Activated naive CD4-positive, alpha-beta T cell treated with anti-CD3 and anti-CD28 coated beads for 36 hours (primary cell): ENCODE data around the gene MPP2. TPM values are rescaled to one million over a fixed set of nuclear protein-coding genes. Genes with fewer than 3 reads are reported as not detected.

Source experiments
- CTCF ChIA-PET: fragments of 350-600 bp; sonication (Branson Sonifier 250); formaldehyde crosslinking; loops from one replicate; lab custom pipeline; 2021; ENCODE audit warnings: antibody characterized with exemption; lab: Charles Lee
- DNase-seq: peaks from one replicate; pipeline ENCODE4 v3.0.0-alpha.2; 2020
- H3K27ac Mint-ChIP-seq: one replicate; pipeline ENCODE4 v1.8.0; 2021; ENCODE audit warnings: mild to moderate bottlenecking, mixed read lengths
- H3K27me3 Mint-ChIP-seq: one replicate; pipeline ENCODE4 v1.8.0; 2021; ENCODE audit warnings: low read depth, mixed read lengths
- H3K36me3 Mint-ChIP-seq: one replicate; pipeline ENCODE4 v1.8.0; 2021; ENCODE audit warnings: low read depth, mixed read lengths
- H3K4me1 Mint-ChIP-seq: one replicate; pipeline ENCODE4 v1.8.0; 2021; ENCODE audit warnings: low read depth, mixed read lengths
- H3K4me3 Mint-ChIP-seq: one replicate; pipeline ENCODE4 v1.8.0; 2021; ENCODE audit warnings: mild to moderate bottlenecking, moderate library complexity, mixed read lengths
- H3K9me3 Mint-ChIP-seq: one replicate; pipeline ENCODE4 v1.8.0; 2021; ENCODE audit warnings: mixed read lengths
- intact Hi-C: fragments of 100-400 bp; cut with micrococcal nuclease; formaldehyde crosslinking; loops from one replicate; pipeline ENCODE4 v1.15.1; 2023
- total RNA-seq, 2 experiments: library from RNA; stranded (reverse); gene quantifications; one replicate each; pipeline ENCODE4 v1.2.3, GENCODE V29; 2021

Gene MPP2, protein sequence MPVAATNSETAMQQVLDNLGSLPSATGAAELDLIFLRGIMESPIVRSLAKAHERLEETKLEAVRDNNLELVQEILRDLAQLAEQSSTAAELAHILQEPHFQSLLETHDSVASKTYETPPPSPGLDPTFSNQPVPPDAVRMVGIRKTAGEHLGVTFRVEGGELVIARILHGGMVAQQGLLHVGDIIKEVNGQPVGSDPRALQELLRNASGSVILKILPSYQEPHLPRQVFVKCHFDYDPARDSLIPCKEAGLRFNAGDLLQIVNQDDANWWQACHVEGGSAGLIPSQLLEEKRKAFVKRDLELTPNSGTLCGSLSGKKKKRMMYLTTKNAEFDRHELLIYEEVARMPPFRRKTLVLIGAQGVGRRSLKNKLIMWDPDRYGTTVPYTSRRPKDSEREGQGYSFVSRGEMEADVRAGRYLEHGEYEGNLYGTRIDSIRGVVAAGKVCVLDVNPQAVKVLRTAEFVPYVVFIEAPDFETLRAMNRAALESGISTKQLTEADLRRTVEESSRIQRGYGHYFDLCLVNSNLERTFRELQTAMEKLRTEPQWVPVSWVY
- 1 to 10 TPM; 2.3 to 2.5 TPM for total RNA-seq

DNA sequence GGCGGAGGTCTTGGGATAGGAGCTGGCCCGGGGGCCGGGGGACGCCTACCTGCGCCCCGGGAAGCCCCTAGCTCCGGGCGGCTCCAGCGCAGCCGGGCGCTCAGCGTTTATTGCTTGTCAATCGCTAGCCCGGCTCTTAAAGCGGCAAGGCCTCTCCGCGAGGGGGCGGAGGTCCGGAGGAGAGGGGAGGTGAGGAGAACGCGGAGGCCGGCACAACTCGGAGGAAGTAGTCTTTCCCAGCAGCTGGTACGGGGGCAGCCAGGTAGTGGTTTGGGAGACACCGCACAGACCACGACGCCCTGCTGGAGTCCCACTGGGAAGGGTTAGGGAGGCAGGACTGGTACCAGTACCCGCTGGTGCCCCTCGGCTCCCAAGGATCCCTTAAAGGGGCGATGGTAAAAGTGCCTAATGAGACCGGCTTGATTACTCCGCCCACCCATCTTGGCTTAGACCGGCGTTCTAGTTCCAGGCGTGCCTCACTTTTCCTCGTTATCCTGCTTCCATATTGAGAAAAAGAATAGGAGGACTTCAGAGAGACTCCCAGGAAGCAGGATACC lies at the start of gene MPP2:
TSS of gene MPP2 (minus strand) at position 112 of the 557 bp plus-strand sequence. CDS start 3,076 bp downstream, outside the sequence.
- DNase-seq: peak; percentile 64
- intact Hi-C loops: no loop called here
- CTCF ChIA-PET: interaction anchor here (1.0 to 6.3 kb wide), 4 partner anchors 16 to 89 kb away, joined by 3 to 31 read pairs (median 10); no protein-coding TSS in a partner anchor
- H3K27me3 Mint-ChIP-seq: peaks cover 4% of the 10 kb centered on the region
- peak within 1 kb of the TSS; percentile 63 for H3K4me3 Mint-ChIP-seq
- no peaks in the 10 kb centered on the region for H3K9me3 Mint-ChIP-seq
- peaks cover 18% of the 10 kb centered on the region for H3K4me1 Mint-ChIP-seq
- H3K27ac Mint-ChIP-seq: no peak within 1 kb of the TSS
- no peaks in the 10 kb centered on the region for H3K36me3 Mint-ChIP-seq

DNA sequence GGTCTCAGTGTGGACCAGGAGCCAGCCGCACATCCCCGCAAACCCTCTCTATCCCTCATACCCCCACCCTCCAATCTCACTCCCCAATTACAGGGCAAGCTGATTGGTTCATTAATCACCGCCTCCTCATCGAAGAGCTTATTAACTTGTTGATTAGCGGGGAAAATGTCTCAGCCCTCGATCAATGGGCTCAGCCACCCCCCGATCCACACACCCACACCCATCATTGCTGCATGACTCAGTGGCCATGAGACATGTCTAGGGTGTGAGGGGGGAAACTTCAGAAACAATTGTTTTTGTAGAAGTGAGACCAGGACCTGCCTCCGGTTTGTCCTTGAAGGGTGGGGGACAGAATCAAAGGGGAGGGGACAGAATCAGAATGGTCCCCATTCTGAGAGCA lies 48.9 kb upstream of the MPP2 start:
- Mint-ChIP-seq H3K36me3 (no peaks in the 10 kb centered on the region), H3K4me3 (no peak overlapping the region), H3K4me1 (peaks cover 2% of the 10 kb centered on the region), H3K9me3 (no peaks in the 10 kb centered on the region), H3K27ac (no peak overlapping the region), H3K27me3 (peaks cover 26% of the 10 kb centered on the region)
- no peak for DNase-seq
- intact Hi-C loops: no loop called here
- CTCF ChIA-PET: interaction anchor here (0.9 to 1.5 kb wide), 2 partner anchors 12 to 262 kb away, joined by 3 to 4 read pairs; no protein-coding TSS in a partner anchor

DNA sequence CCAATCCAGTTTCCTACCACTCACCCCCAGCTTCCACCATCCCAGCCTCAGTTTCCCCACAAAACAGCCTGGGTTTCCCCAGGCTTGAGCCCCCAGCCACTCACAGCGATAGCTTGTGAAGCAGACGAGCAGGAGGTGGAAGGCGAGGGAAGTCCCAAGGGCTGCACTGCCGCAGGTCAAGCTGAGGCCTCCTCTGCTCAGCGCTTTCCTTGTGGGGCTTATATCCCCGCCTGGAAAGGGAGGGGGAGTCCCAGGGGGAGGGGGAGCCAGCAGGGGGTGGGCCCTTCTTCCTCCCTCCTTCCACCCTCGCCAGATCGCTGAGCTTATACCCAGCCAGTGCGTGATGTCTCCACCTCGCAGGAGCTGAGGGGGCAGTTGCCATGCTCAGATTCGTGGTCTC lies 46.4 kb upstream of the MPP2 start, which contains the start of gene PYY:
TSS of gene PYY (minus strand) at position 195 of the 400 bp plus-strand sequence. CDS start 457 bp downstream, outside the sequence.
- no peak within 1 kb of the TSS for H3K4me3 Mint-ChIP-seq
- peaks cover 35% of the 10 kb centered on the region for H3K27me3 Mint-ChIP-seq

DNA sequence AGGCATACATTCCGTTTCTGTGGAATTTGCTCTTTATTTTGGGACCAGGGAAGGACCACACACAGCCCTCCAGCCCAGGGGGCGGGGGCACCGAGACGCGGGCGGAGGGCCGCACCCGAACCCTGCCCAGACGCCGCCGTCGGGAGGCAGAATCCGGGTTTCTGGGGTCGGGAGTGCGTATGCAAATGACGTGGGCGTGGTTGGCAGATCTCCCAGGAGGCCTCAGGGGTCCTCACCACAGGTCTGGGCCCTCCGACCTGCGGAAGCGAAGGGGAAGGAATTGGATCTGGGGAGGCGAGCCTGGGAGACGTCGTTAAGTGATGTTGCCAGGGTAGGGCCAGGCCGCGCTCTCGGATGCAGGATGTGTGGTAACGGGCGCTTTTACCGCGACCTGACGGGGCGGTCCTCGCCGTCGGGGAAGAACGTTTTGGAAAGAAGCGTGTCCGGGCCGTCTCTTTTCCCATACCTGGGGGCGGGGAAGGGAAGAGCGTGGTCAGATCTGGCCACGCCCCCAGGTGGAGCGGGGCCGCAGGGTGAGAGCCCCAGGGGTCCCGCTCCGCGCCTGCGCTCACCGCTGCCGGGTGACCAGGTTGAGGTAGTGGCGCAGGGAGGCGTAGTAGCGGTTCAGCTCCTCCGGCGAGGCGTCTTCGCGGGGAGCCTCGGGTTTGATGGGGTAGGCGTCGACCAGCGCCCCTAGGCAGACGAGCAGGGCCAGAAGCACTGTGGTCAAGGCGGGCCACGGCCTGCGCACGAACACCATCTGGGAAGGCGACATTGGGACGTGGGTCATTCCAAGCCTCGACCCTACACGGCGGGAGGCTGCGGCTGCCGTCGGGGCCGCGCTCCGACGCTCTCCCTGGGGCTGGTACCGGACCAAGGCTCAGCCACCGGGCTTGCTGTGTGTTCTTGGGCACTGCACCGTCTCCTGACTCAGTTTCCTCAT lies 45.7 kb upstream of the MPP2 start:
- H3K27ac Mint-ChIP-seq: no peak overlapping the region
- H3K9me3 Mint-ChIP-seq: no peaks in the 10 kb centered on the region
- CTCF ChIA-PET: interaction anchor here (1.2 kb wide), 1 partner anchor 9 kb away, joined by 3 read pairs; no protein-coding TSS in a partner anchor
- H3K36me3 Mint-ChIP-seq: no peaks in the 10 kb centered on the region
- H3K27me3 Mint-ChIP-seq: peaks cover 35% of the 10 kb centered on the region
- intact Hi-C loops: no loop called here
- H3K4me1 Mint-ChIP-seq: peaks cover 2% of the 10 kb centered on the region
- no peak overlapping the region for H3K4me3 Mint-ChIP-seq
- DNase-seq: peak; percentile 21

More for the DNA sequence above, 46.4 kb upstream of the MPP2 start, which contains the start of gene PYY:
- Mint-ChIP-seq H3K4me1 (peaks cover 2% of the 10 kb centered on the region), H3K36me3 (no peaks in the 10 kb centered on the region), H3K9me3 (no peaks in the 10 kb centered on the region), H3K27ac (no peak within 1 kb of the TSS)
- CTCF ChIA-PET: interaction anchor here (1.2 kb wide), 1 partner anchor 10 kb away, joined by 3 read pairs; no protein-coding TSS in a partner anchor
- intact Hi-C loops: no loop called here
- no peak for DNase-seq

DNA sequence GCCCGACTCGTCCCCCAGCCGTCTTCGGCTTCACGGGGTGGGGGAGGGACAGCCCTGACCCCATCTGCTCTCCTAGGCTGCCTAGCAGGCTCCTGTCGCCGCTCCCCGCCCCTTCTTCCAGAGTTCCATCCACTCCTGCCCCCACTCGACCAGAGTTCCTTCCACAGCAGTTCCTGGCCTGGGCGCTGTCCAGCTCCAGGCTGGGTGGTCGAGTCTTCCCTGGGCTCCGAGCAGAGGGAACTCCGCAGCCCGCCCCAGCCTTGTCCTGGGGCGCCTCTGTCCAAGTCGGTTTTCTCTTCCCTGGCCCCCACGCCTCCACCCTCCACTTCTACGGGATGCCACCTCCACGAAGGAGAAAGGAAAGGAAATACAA lies 45.0 kb upstream of the MPP2 start:
- CTCF ChIA-PET: no interaction called here
- DNase-seq: no peak
- intact Hi-C loops: no loop called here
- H3K4me1 Mint-ChIP-seq: peaks cover 2% of the 10 kb centered on the region
- no peaks in the 10 kb centered on the region for H3K36me3 Mint-ChIP-seq
- H3K27ac Mint-ChIP-seq: no peak overlapping the region
- peaks cover 35% of the 10 kb centered on the region for H3K27me3 Mint-ChIP-seq
- H3K9me3 Mint-ChIP-seq: no peaks in the 10 kb centered on the region
- no peak overlapping the region for H3K4me3 Mint-ChIP-seq

DNA sequence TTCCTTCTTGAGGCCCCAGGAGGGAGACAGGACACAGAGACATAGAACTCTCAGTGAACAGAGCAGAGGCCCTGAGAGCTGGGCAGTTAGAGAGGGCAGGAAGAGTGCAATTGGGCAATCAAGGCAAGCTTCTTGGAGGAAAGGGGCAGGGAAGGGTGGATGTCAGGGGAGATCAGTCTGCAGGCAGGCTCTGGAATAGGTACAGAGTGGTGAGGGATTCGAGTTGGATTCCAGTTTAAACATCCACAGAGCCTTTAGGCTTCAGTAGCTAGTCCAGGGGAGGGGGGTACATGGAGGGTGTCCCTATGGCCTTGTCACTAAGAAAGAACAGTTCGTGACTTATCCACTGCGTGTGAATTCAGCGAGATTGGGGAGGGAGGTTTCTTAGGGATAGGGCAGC lies 44.4 kb upstream of the MPP2 start:
- no peak for DNase-seq
- peaks cover 2% of the 10 kb centered on the region for H3K4me1 Mint-ChIP-seq
- no peaks in the 10 kb centered on the region for H3K36me3 Mint-ChIP-seq
- H3K27me3 Mint-ChIP-seq: peaks cover 35% of the 10 kb centered on the region
- no peaks in the 10 kb centered on the region for H3K9me3 Mint-ChIP-seq
- H3K27ac Mint-ChIP-seq: no peak overlapping the region
- CTCF ChIA-PET: interaction anchor here (0.6 kb wide), 1 partner anchor 44 kb away, joined by 4 read pairs; no protein-coding TSS in a partner anchor
- H3K4me3 Mint-ChIP-seq: no peak overlapping the region
- intact Hi-C loops: no loop called here

DNA sequence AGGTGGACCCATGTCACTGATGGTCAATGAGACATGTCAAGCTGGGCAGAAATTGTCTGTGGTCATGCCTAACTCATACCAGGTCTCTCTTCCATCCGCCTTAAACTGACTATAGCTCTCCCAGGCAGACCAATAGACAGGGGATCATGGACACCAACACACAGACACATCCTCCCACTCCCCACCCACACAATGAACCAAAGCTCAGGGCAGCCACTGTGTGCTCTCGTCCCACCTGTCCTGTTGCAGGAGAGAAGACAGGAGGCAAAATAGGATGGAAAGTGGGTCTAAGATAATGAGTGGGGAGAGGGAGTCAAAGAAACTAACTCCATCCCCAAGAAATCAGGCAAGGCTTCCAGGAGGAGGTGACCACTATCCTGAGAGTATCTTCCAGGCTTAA lies 43.2 kb upstream of the MPP2 start:
- Mint-ChIP-seq H3K4me3 (no peak overlapping the region), H3K9me3 (no peaks in the 10 kb centered on the region), H3K36me3 (no peaks in the 10 kb centered on the region), H3K27me3 (peaks cover 35% of the 10 kb centered on the region), H3K27ac (no peak overlapping the region), H3K4me1 (peaks cover 2% of the 10 kb centered on the region)
- CTCF ChIA-PET: no interaction called here
- intact Hi-C loops: no loop called here
- no peak for DNase-seq

DNA sequence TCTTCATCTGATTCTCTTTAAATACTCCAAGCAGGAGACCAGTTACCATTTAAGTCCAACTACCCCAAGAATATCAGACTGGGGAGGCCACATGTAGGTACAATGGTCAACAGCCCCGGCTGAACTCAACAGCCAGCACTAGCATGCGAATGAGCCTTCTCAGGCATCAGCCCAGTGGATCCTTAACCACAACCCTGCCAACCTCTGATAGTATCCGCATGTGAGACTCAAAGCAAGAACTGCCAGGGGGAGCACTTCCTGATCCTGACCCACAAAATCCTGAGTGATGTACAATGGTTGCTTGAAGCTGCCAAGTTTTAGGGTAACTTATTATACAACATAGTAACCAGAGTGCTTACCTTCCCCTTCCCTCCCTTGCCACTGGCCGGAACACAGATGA lies 42.4 kb upstream of the MPP2 start:
- CTCF ChIA-PET: no interaction called here

DNA sequence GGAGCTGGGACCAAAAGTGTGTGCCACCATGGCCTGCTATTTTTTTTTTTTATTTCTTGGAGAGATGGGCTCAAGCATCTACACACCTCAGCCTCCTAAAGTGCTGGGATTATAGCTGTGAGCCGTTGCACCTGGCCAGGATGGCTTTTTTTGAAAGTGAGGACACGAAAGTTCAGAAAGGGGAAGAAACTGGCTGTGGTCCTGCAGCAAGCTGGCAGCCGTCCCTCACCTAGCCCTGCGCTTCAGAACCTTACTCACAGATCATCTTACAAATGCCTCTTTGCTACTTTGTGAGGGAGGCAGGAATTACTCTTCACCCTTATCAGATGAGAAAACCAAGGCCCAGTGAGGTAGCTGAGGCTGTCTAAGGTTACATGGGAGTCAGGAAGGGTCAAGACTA lies 39.4 kb upstream of the MPP2 start:
- Mint-ChIP-seq H3K4me3 (no peak overlapping the region), H3K27ac (no peak overlapping the region), H3K27me3 (peaks cover 13% of the 10 kb centered on the region), H3K36me3 (no peaks in the 10 kb centered on the region), H3K9me3 (no peaks in the 10 kb centered on the region), H3K4me1 (peaks cover 11% of the 10 kb centered on the region)
- intact Hi-C loops: no loop called here
- no peak for DNase-seq
- CTCF ChIA-PET: interaction anchor here (1.0 kb wide), 2 partner anchors 33 to 68 kb away, joined by 3 read pairs; no protein-coding TSS in a partner anchor

More for the DNA sequence above, 42.4 kb upstream of the MPP2 start:
- Mint-ChIP-seq H3K27ac (no peak overlapping the region), H3K36me3 (no peaks in the 10 kb centered on the region), H3K4me3 (no peak overlapping the region), H3K27me3 (peaks cover 35% of the 10 kb centered on the region), H3K9me3 (no peaks in the 10 kb centered on the region), H3K4me1 (peaks cover 6% of the 10 kb centered on the region)
- intact Hi-C loops: no loop called here
- DNase-seq: no peak

DNA sequence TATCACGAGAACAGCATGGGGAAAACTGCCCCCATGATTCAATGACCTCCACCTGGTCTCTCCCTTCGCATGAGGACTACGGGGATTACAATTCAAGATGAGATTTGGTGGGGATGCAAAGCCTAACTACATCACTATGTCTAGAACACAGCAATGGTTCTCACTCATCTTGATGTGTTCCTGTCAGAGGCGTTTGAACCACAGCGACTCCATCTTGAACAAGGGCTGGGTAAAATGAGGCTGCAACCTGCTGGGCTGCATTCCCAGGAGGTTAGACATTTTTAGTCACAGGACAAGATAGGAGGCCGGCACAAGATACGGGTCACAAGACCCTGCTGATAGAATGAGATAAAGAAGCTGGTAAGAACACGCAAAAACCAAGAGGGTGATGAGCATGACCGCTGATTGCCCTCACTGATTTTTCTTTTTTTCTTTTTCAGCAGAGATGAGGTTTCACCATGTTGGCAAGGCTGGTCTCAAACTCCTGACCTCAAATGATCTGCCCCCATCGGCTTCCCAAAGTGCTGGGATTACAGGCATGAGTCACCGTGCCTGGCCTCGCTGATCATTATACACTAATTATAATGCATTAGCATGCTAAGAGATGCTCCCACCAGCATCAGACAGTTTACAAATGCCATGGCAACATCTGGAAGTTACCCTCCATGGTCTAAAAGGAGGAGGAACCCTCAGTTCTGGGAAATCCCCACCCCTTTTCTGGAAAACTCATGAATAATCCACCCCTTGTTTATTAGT lies 37.9 kb upstream of the MPP2 start:
- Mint-ChIP-seq H3K4me1 (peaks cover 11% of the 10 kb centered on the region), H3K27me3 (peaks cover 5% of the 10 kb centered on the region), H3K9me3 (no peaks in the 10 kb centered on the region), H3K27ac (no peak overlapping the region), H3K4me3 (no peak overlapping the region), H3K36me3 (no peaks in the 10 kb centered on the region)
- CTCF ChIA-PET: interaction anchor here (0.9 to 3.5 kb wide), 9 partner anchors 22 to 241 kb away, joined by 4 to 51 read pairs (median 10); partner anchors contain the start of gene TMUB2
- no peak for DNase-seq
- intact Hi-C loops: loop anchor here (2.0 kb wide), 1 partner anchor 66 kb away; no protein-coding TSS in a partner anchor
